Measurements from ENCODE around the gene MFSD2B.

- TF ChIP-seq YY1 (IDR thresholded peaks at IDR 0.05; ENCODE audit: low read depth) (no peak), REST (IDR thresholded peaks at IDR 0.05; ENCODE audit: low read depth) (no peak), ZBTB7A (IDR thresholded peaks at IDR 0.05; ENCODE audit: low read depth) (no peak)
Observed at GRCh38 chr2:24024996-24025663, 15.2 kb downstream of the MFSD2B start.
